Stimulated activated CD4-positive, alpha-beta T cell treated with anti-CD3 and anti-CD28 coated beads, Interleukin-15, amount 100 ng/mL, for 24 hours (primary cell): ENCODE results near the gene RETSAT.

Experiments used
- DNase-seq: peaks from one replicate; pipeline ENCODE4 v3.0.0-alpha.2; 2020

Gene RETSAT

DNA sequence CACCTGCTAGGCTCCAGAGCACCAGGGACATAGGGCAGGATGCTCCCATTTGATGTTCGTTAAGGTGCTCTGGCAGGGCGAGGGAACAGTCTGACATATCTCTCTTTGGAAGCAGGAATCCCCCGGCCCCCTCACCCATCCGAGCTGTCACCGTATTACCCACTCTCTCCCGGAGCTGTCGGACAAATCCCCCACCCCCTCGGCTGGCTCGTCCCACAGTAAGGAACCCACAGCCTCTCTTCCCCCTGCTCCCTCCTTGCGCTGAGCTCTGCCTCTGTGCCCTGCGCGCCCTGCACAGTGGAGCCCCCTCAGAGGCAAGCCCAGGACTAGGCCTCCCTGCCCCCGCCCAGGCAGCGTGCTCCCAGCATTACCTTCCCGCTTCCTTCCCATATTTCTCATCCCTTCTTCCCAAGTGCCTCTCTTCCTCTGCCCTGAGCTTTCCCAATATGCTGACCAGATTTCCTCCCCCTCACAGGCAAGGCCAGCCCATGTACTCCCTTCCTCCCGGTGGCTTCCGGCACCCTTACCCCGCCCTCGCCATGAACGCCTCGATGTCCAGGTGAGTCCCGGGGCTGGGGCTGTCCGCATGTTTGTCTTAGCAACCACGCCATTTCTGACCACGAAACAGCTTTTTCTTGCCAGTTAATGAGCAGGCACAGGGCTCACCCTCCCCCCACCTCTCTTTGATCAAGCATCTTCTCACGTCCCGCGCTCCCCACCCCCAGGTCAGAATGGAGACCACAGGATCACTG is 50.4 kb downstream of the RETSAT start:
- DNase-seq, result no peak

DNA sequence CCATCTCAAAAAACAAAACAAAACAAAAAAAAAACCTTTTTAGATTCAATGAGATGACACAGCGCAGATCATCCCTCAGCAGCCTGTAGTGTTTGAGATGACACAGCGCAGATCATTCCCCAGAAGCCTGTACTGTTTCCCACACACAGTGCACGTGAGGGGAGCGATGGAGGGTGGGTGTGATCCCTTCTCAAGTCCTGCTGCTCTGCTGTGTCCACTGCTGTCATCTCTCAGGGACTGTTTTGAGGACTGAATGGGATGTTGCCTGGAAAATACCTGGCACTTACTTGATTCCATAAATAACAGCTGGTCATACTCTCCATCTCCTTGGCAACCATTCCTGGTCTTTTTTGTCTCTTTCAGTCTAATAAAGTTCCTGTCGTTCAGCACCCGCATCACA is 52.2 kb downstream of the RETSAT start:
- DNase-seq, result no peak
